K562 (cell line): Measurements from ENCODE around the gene CENPC. TPM values are rescaled to one million over a fixed set of nuclear protein-coding genes. Genes with fewer than 3 reads are reported as not detected.
A peak's percentile ranks its signal among the peaks of the same experiment; 100 is the strongest.

Experiments
- BACH1 ChIP-seq: fragments of 200-800 bp; sonication (Bioruptor generic); IDR thresholded peaks from 2 replicates; pipeline ENCODE4 v1.6.1; 2016; ENCODE audit warnings: missing genetic modification characterization, missing compliant biosample characterization
- FOXP1 ChIP-seq: sonication (generic); formaldehyde crosslinking; IDR thresholded peaks from 2 replicates; pipeline ENCODE4 v1.8.0; 2022; ENCODE audit warnings: mild to moderate bottlenecking, missing genetic modification reagents
- NBN ChIP-seq: fragments of 450-650 bp; IDR thresholded peaks from 2 replicates; pipeline ENCODE4 v1.6.1; 2016; ENCODE audit warnings: low read depth, mild to moderate bottlenecking
- NCOR1 ChIP-seq: fragments of 450-650 bp; IDR thresholded peaks from 2 replicates; pipeline ENCODE4 v1.6.1; 2016; ENCODE audit warnings: mild to moderate bottlenecking, moderate library complexity
- NFRKB ChIP-seq: fragments of 450-650 bp; IDR thresholded peaks from 2 replicates; pipeline ENCODE4 v1.6.1; 2016; ENCODE audit warnings: low read depth
- PML ChIP-seq: IDR thresholded peaks from 2 replicates; pipeline ENCODE4 v1.6.1; 2012; ENCODE audit warnings: low read length, inconsistent platforms
- POLR2B ChIP-seq: fragments of 450-650 bp; IDR thresholded peaks from 2 replicates; pipeline ENCODE4 v1.6.1; 2018; ENCODE audit warnings: low read depth; ENCODE audit not compliant: partially characterized antibody
- PRDM10 ChIP-seq: fragments of 450-650 bp; IDR thresholded peaks from 2 replicates; pipeline ENCODE4 v1.6.1; 2018; ENCODE audit not compliant: partially characterized antibody
- RBFOX2 ChIP-seq: fragments of 200-400 bp; formaldehyde crosslinking; IDR thresholded peaks from 2 replicates; pipeline ENCODE4 v1.6.1; 2017; ENCODE audit warnings: low read depth, mild to moderate bottlenecking, low read length, moderate library complexity
- STAT6 ChIP-seq: sonication (generic); formaldehyde crosslinking; IDR thresholded peaks from 2 replicates; pipeline ENCODE4 v1.8.1; 2023; ENCODE audit warnings: mild to moderate bottlenecking, missing genetic modification reagents
- SUPT5H ChIP-seq: fragments of 450-650 bp; IDR thresholded peaks from 2 replicates; pipeline ENCODE4 v1.6.1; 2016
- TEAD4 ChIP-seq, 2 experiments: sonication (generic) in 1 of 2; formaldehyde crosslinking in 1 of 2; IDR thresholded peaks; 2 replicates each; pipeline versions ENCODE4 v1.6.1 to v1.8.0; 2012 to 2022; ENCODE audit warnings: borderline replicate concordance in 1 of 2, inconsistent platforms in 1 of 2, low read length in 1 of 2, mild to moderate bottlenecking in 1 of 2, missing genetic modification reagents in 1 of 2
- YBX1 ChIP-seq: fragments of 450-650 bp; IDR thresholded peaks from 2 replicates; pipeline ENCODE4 v1.7.1; 2016; ENCODE audit warnings: mild to moderate bottlenecking
- ZBTB9 ChIP-seq: fragments of 450-650 bp; formaldehyde crosslinking; IDR thresholded peaks from 2 replicates; pipeline ENCODE4 v1.4.0; 2020; ENCODE audit warnings: mild to moderate bottlenecking, moderate library complexity
- ZKSCAN8 ChIP-seq: fragments of 200-800 bp; sonication (Bioruptor generic); IDR thresholded peaks from 2 replicates; pipeline ENCODE4 v1.6.1; 2016; ENCODE audit warnings: missing genetic modification characterization, missing compliant biosample characterization
- ZNF316 ChIP-seq: fragments of 450-650 bp; IDR thresholded peaks from 2 replicates; pipeline ENCODE4 v1.6.1; 2016
- ZNF639 ChIP-seq, 2 experiments: fragments of 200-800 bp in 1 of 2; sonication (Bioruptor generic) in 1 of 2; sonication (generic) in 1 of 2; formaldehyde crosslinking in 1 of 2; IDR thresholded peaks in 1 of 2; conservative IDR thresholded peaks in 1 of 2; 2 replicates each; pipeline versions ENCODE4 v1.5.0 to v1.6.1; 2016 to 2020; ENCODE audit warnings: missing compliant biosample characterization in 1 of 2, missing genetic modification characterization in 1 of 2, missing genetic modification reagents in 1 of 2
- polyA plus RNA-seq, 8 experiments: library from polyadenylated mRNA; depleted of rRNA in 4 of 8; stranded (reverse) in 5 of 8; unstranded in 3 of 8; fragments of >200 nt; fragmentation: Nextera tagmentation in 2 of 8; fragmentation: Illumina TruSeq in 1 of 8; extraction: Ambion mirVana in 2 of 8; extraction: Trizol in 1 of 8; gene quantifications; 2 replicates each; pipeline versions ENCODE4 v1.2.1 to v1.2.3, GENCODE V29; 2011 to 2014; ENCODE audit warnings: inconsistent platforms in 1 of 8, missing spikeins in 1 of 8
- total RNA-seq, 7 experiments: library from RNA; depleted of rRNA in 6 of 7; stranded (reverse); fragments of >200 nt in 6 of 7; fragmentation: Illumina TruSeq in 2 of 7; extraction: Trizol in 2 of 7; gene quantifications; 2 replicates each; pipeline versions ENCODE4 v1.2.1 to v1.2.3, GENCODE V29; 2011 to 2021; ENCODE audit warnings: low replicate concordance in 1 of 7

Gene CENPC
- total and polyA plus RNA-seq, 9 of the 15 experiments (the other 6 are each of a cell fraction or from before 2014, with no cell fraction given): 18.1 to 48.5 (median 30.8) TPM

- no peak for TF ChIP-seq FOXP1 (CRISPR knock-in tag)
- TF ChIP-seq ZNF639 (CRISPR knock-in tag; conservative IDR thresholded peaks at IDR 0.05 in 1 of 2, IDR thresholded peaks at IDR 0.05 in 1 of 2): peak in 1 of 2 experiments; percentile 39; a peak in 2 of 4 replicates
- no peak for TF ChIP-seq ZBTB9 (CRISPR knock-in tag)
- peak; percentile 20; the same call in 1 of the 2 replicates for TF ChIP-seq NCOR1
- peak; percentile 41 for TF ChIP-seq POLR2B
- TF ChIP-seq NFRKB: peak; percentile 86; the same call in 1 of the 2 replicates
- 0 out of 2 replicates have a peak, but pooled peaks have one; percentile 47 for TF ChIP-seq BACH1 (tag)
- peak; percentile 24 for TF ChIP-seq PRDM10
- TF ChIP-seq NBN: peak; percentile 49; the same call in 1 of the 2 replicates
- TF ChIP-seq STAT6 (CRISPR knock-in tag): no peak
- peak; percentile 16; the same call in 1 of the 2 replicates for TF ChIP-seq ZNF316
- peak; percentile 49; the same call in 1 of the 2 replicates for TF ChIP-seq RBFOX2
- peak; percentile 68 for TF ChIP-seq SUPT5H
- peak; percentile 77 for TF ChIP-seq PML
- no peak for TF ChIP-seq YBX1
- TF ChIP-seq TEAD4 (IDR thresholded peaks at IDR 0.05; ENCODE audit: low read length): peak; percentile 70
- TF ChIP-seq TEAD4 (CRISPR knock-in tag; IDR thresholded peaks at IDR 0.05; ENCODE audit: borderline replicate concordance): no peak
- TF ChIP-seq ZKSCAN8 (CRISPR knock-in tag): no peak
Observed at GRCh38 chr4:67575232-67576058, 30.1 kb upstream of the CENPC start (continued).
